Measurements from ENCODE around the gene ADCY4.

ADCY4 gene

GRCh38 chr14:24368212-24368561, 33.3 kb upstream of the ADCY4 start:
- H3K4me3 ChIP-seq (ENCODE audit: low read depth, low read length), result peak overlapping the region; percentile 80
- peak overlapping the region; percentile 94 for H3K27ac ChIP-seq
- TF ChIP-seq CTCF (IDR thresholded peaks at IDR 0.05; ENCODE audit: low read depth, low read length), result no peak
- H3K36me3 ChIP-seq, result peaks cover 2% of the 10 kb centered on the region
- no peaks in the 10 kb centered on the region for H3K9me3 ChIP-seq (ENCODE audit: severe bottlenecking)
- H3K27me3 ChIP-seq (ENCODE audit: insufficient read depth, low read depth, severe bottlenecking), result no peaks in the 10 kb centered on the region
- no peak for DNase-seq

- no peaks in the 10 kb centered on the region; the same call in 1 of the 2 replicates for H3K36me3 ChIP-seq
- peak within 1 kb of the TSS; percentile 94 for H3K27ac ChIP-seq
- H3K4me3 ChIP-seq (ENCODE audit: low read depth, low read length), result peak within 1 kb of the TSS; percentile 80
- DNase-seq, result peak; percentile 93
- H3K9me3 ChIP-seq (ENCODE audit: severe bottlenecking), result no peaks in the 10 kb centered on the region
- no peak for TF ChIP-seq CTCF (IDR thresholded peaks at IDR 0.05; ENCODE audit: low read depth, low read length)
- no peaks in the 10 kb centered on the region for H3K27me3 ChIP-seq (ENCODE audit: insufficient read depth, low read depth, severe bottlenecking)
Observed at GRCh38 chr14:24367514-24368211, 32.8 kb upstream of the ADCY4 start, which contains the start of gene NFATC4. Gene NFATC4 (plus strand): TSS chr14:24368184. CDS start chr14:24368341, 157 bp downstream.

GRCh38 chr14:24366721-24367513, 32.0 kb upstream of the ADCY4 start:
- peak overlapping the region; percentile 80 for H3K4me3 ChIP-seq (ENCODE audit: low read depth, low read length)
- no peaks in the 10 kb centered on the region; the same call in 1 of the 2 replicates for H3K36me3 ChIP-seq
- peak; percentile 98 for DNase-seq
- H3K9me3 ChIP-seq (ENCODE audit: severe bottlenecking), result no peaks in the 10 kb centered on the region
- peak overlapping the region; percentile 94 for H3K27ac ChIP-seq
- no peak for TF ChIP-seq CTCF (IDR thresholded peaks at IDR 0.05; ENCODE audit: low read depth, low read length)
- no peaks in the 10 kb centered on the region for H3K27me3 ChIP-seq (ENCODE audit: insufficient read depth, low read depth, severe bottlenecking)

- Histone ChIP-seq H3K4me3 (ENCODE audit: low read depth, low read length) (peak overlapping the region; percentile 80), H3K9me3 (ENCODE audit: severe bottlenecking) (no peaks in the 10 kb centered on the region), H3K27ac (peak overlapping the region; percentile 94), H3K27me3 (ENCODE audit: insufficient read depth, low read depth, severe bottlenecking) (no peaks in the 10 kb centered on the region), H3K36me3 (no peaks in the 10 kb centered on the region; the same call in 1 of the 2 replicates)
- TF ChIP-seq CTCF (IDR thresholded peaks at IDR 0.05; ENCODE audit: low read depth, low read length), result no peak
- no peak for DNase-seq
Observed at GRCh38 chr14:24366413-24366720, 31.5 kb upstream of the ADCY4 start.

- H3K36me3 ChIP-seq, result no peaks in the 10 kb centered on the region; the same call in 1 of the 2 replicates
- peak overlapping the region; percentile 94 for H3K27ac ChIP-seq
- H3K4me3 ChIP-seq (ENCODE audit: low read depth, low read length), result peak overlapping the region; percentile 80
- H3K9me3 ChIP-seq (ENCODE audit: severe bottlenecking), result no peaks in the 10 kb centered on the region
- peak; percentile 90 for TF ChIP-seq CTCF (IDR thresholded peaks at IDR 0.05; ENCODE audit: low read depth, low read length)
- no peaks in the 10 kb centered on the region for H3K27me3 ChIP-seq (ENCODE audit: insufficient read depth, low read depth, severe bottlenecking)
- DNase-seq, result peak; percentile 92
Observed at GRCh38 chr14:24365600-24366412, 30.9 kb upstream of the ADCY4 start.

Data from WERI-Rb-1 (cell line).